ENCODE measurements around the gene DNAJB12.

The DNAJB12 gene

GRCh38 chr10:72292223-72292691, 62.5 kb downstream of the DNAJB12 start:
- no peak overlapping the region for H2BK120ac ChIP-seq (ENCODE audit: low read depth, low read length)
- no peak overlapping the region for H3K27ac ChIP-seq (ENCODE audit: low read length, poor library complexity, severe bottlenecking)
- H3K9me3 ChIP-seq (ENCODE audit: control insufficient read depth, low read length), result no peaks in the 10 kb centered on the region
- peak overlapping the region; percentile 40 to 69 for H2BK12ac ChIP-seq (ENCODE audit: low read length in 2 of 2)
- peaks cover 1% of the 10 kb centered on the region for H3K79me1 ChIP-seq (replicated peaks; ENCODE audit: low read length, poor library complexity, severe bottlenecking)
- H2BK5ac ChIP-seq (ENCODE audit: low read depth, low read length, poor library complexity, severe bottlenecking), result no peak overlapping the region
- DNase-seq, result no peak
- no peak overlapping the region for H2AK5ac ChIP-seq (ENCODE audit: low read length, severe bottlenecking)
- H3K18ac ChIP-seq (ENCODE audit: low read depth in 1 of 2, low read length in 2 of 2), result peak overlapping the region in 1 of 2 experiments; percentile 14
- H3K23ac ChIP-seq (ENCODE audit: low read length in 2 of 2), result no peak overlapping the region
- peaks cover 3% of the 10 kb centered on the region for H3K4me1 ChIP-seq (ENCODE audit: control insufficient read depth, insufficient read depth, low read depth, low read length)
- H3K4me3 ChIP-seq (ENCODE audit: insufficient read depth in 1 of 2, low read depth in 1 of 2, low read length in 2 of 2), result no peak overlapping the region
- no peaks in the 10 kb centered on the region for H3K27me3 ChIP-seq (ENCODE audit: control insufficient read depth in 1 of 2, insufficient read depth in 1 of 2, low read length in 2 of 2)
- H3K36me3 ChIP-seq (ENCODE audit: control insufficient read depth in 1 of 2, insufficient read depth in 2 of 2, low read depth in 1 of 2, low read length in 2 of 2), result no peaks in the 10 kb centered on the region
- no peak overlapping the region for H2BK15ac ChIP-seq (ENCODE audit: low read depth, poor library complexity, severe bottlenecking)
- no peak overlapping the region for H4K8ac ChIP-seq (ENCODE audit: low read length)
- H2AFZ ChIP-seq (ENCODE audit: low read depth, low read length), result no peak overlapping the region
- H3K14ac ChIP-seq (ENCODE audit: low read length in 2 of 2), result no peak overlapping the region
- no peak overlapping the region for H3K4me2 ChIP-seq (ENCODE audit: low read length, poor library complexity, severe bottlenecking)
- 76% methylated on average over 6 of the region's 6 CpGs for WGBS
- no peak overlapping the region for H3K9ac ChIP-seq (ENCODE audit: low read length)
- H4K91ac ChIP-seq (ENCODE audit: low read length), result peak overlapping the region; percentile 28
- no peak overlapping the region for H3K4ac ChIP-seq (ENCODE audit: low read depth in 1 of 2, low read length in 2 of 2)

- H3K18ac ChIP-seq (ENCODE audit: low read depth in 1 of 2, low read length in 2 of 2), result no peak overlapping the region
Measured at GRCh38 chr10:72291019-72291532, 63.6 kb downstream of the DNAJB12 start.

GRCh38 chr10:72285972-72286521, 68.7 kb downstream of the DNAJB12 start:
- H3K79me1 ChIP-seq (replicated peaks; ENCODE audit: low read length, poor library complexity, severe bottlenecking), result no peaks in the 10 kb centered on the region

More at GRCh38 chr10:72291019-72291532, 63.6 kb downstream of the DNAJB12 start:
- Histone ChIP-seq H4K8ac (ENCODE audit: low read length) (peak overlapping the region; percentile 77), H4K91ac (ENCODE audit: low read length) (peak overlapping the region; percentile 73), H2BK5ac (ENCODE audit: low read depth, low read length, poor library complexity, severe bottlenecking) (no peak overlapping the region), H3K23ac (ENCODE audit: low read length in 2 of 2) (no peak overlapping the region), H3K27me3 (ENCODE audit: control insufficient read depth in 1 of 2, insufficient read depth in 1 of 2, low read length in 2 of 2) (no peaks in the 10 kb centered on the region), H3K14ac (ENCODE audit: low read length in 2 of 2) (no peak overlapping the region), H3K36me3 (ENCODE audit: control insufficient read depth in 1 of 2, insufficient read depth in 2 of 2, low read depth in 1 of 2, low read length in 2 of 2) (no peaks in the 10 kb centered on the region), H3K4me3 (ENCODE audit: insufficient read depth in 1 of 2, low read depth in 1 of 2, low read length in 2 of 2) (no peak overlapping the region), H3K79me1 (replicated peaks; ENCODE audit: low read length, poor library complexity, severe bottlenecking) (no peaks in the 10 kb centered on the region), H2AFZ (ENCODE audit: low read depth, low read length) (no peak overlapping the region), H2BK12ac (ENCODE audit: low read length in 2 of 2) (peak overlapping the region in 1 of 2 experiments; percentile 14), H3K4me2 (ENCODE audit: low read length, poor library complexity, severe bottlenecking) (no peak overlapping the region), H2BK15ac (ENCODE audit: low read depth, poor library complexity, severe bottlenecking) (no peak overlapping the region), H2AK5ac (ENCODE audit: low read length, severe bottlenecking) (no peak overlapping the region), H3K4ac (ENCODE audit: low read depth in 1 of 2, low read length in 2 of 2) (no peak overlapping the region), H3K4me1 (ENCODE audit: control insufficient read depth, insufficient read depth, low read depth, low read length) (peaks cover under 1% of the 10 kb centered on the region), H3K9me3 (ENCODE audit: control insufficient read depth, low read length) (no peaks in the 10 kb centered on the region), H3K9ac (ENCODE audit: low read length) (no peak overlapping the region), H2BK120ac (ENCODE audit: low read depth, low read length) (no peak overlapping the region), H3K27ac (ENCODE audit: low read length, poor library complexity, severe bottlenecking) (no peak overlapping the region)
- WGBS, result 100% methylated on average over 4 of the region's 4 CpGs
- no peak for DNase-seq

GRCh38 chr10:72283131-72283530, 71.6 kb downstream of the DNAJB12 start:
- DNase-seq, result no peak
- Histone ChIP-seq H2BK120ac (ENCODE audit: low read depth, low read length) (no peak overlapping the region), H4K8ac (ENCODE audit: low read length) (no peak overlapping the region), H3K4ac (ENCODE audit: low read depth in 1 of 2, low read length in 2 of 2) (no peak overlapping the region), H3K18ac (ENCODE audit: low read depth in 1 of 2, low read length in 2 of 2) (no peak overlapping the region), H3K4me3 (ENCODE audit: insufficient read depth in 1 of 2, low read depth in 1 of 2, low read length in 2 of 2) (no peak overlapping the region), H3K27ac (ENCODE audit: low read length, poor library complexity, severe bottlenecking) (no peak overlapping the region), H3K9me3 (ENCODE audit: control insufficient read depth, low read length) (no peaks in the 10 kb centered on the region), H2BK12ac (ENCODE audit: low read length in 2 of 2) (no peak overlapping the region), H3K23ac (ENCODE audit: low read length in 2 of 2) (no peak overlapping the region), H3K27me3 (ENCODE audit: control insufficient read depth in 1 of 2, insufficient read depth in 1 of 2, low read length in 2 of 2) (no peaks in the 10 kb centered on the region), H3K14ac (ENCODE audit: low read length in 2 of 2) (no peak overlapping the region), H3K4me1 (ENCODE audit: control insufficient read depth, insufficient read depth, low read depth, low read length) (peaks cover 2% of the 10 kb centered on the region), H2BK15ac (ENCODE audit: low read depth, poor library complexity, severe bottlenecking) (no peak overlapping the region), H3K36me3 (ENCODE audit: control insufficient read depth in 1 of 2, insufficient read depth in 2 of 2, low read depth in 1 of 2, low read length in 2 of 2) (no peaks in the 10 kb centered on the region), H2BK5ac (ENCODE audit: low read depth, low read length, poor library complexity, severe bottlenecking) (no peak overlapping the region), H3K4me2 (ENCODE audit: low read length, poor library complexity, severe bottlenecking) (no peak overlapping the region), H2AFZ (ENCODE audit: low read depth, low read length) (no peak overlapping the region), H4K91ac (ENCODE audit: low read length) (no peak overlapping the region), H3K9ac (ENCODE audit: low read length) (no peak overlapping the region), H3K79me1 (replicated peaks; ENCODE audit: low read length, poor library complexity, severe bottlenecking) (no peaks in the 10 kb centered on the region), H2AK5ac (ENCODE audit: low read length, severe bottlenecking) (no peak overlapping the region)
- 50% methylated on average over 2 of the region's 3 CpGs for WGBS

More at GRCh38 chr10:72285972-72286521, 68.7 kb downstream of the DNAJB12 start:
- Histone ChIP-seq H3K14ac (ENCODE audit: low read length in 2 of 2) (no peak overlapping the region), H2BK12ac (ENCODE audit: low read length in 2 of 2) (peak overlapping the region in 1 of 2 experiments; percentile 54), H4K91ac (ENCODE audit: low read length) (no peak overlapping the region), H3K27me3 (ENCODE audit: control insufficient read depth in 1 of 2, insufficient read depth in 1 of 2, low read length in 2 of 2) (no peaks in the 10 kb centered on the region), H2BK15ac (ENCODE audit: low read depth, poor library complexity, severe bottlenecking) (peak overlapping the region; percentile 80), H3K18ac (ENCODE audit: low read depth in 1 of 2, low read length in 2 of 2) (peak overlapping the region in 1 of 2 experiments; percentile 43), H3K27ac (ENCODE audit: low read length, poor library complexity, severe bottlenecking) (no peak overlapping the region), H4K8ac (ENCODE audit: low read length) (no peak overlapping the region), H3K23ac (ENCODE audit: low read length in 2 of 2) (no peak overlapping the region), H2BK5ac (ENCODE audit: low read depth, low read length, poor library complexity, severe bottlenecking) (no peak overlapping the region), H3K4ac (ENCODE audit: low read depth in 1 of 2, low read length in 2 of 2) (no peak overlapping the region), H3K36me3 (ENCODE audit: control insufficient read depth in 1 of 2, insufficient read depth in 2 of 2, low read depth in 1 of 2, low read length in 2 of 2) (no peaks in the 10 kb centered on the region), H3K9me3 (ENCODE audit: control insufficient read depth, low read length) (no peaks in the 10 kb centered on the region), H2AK5ac (ENCODE audit: low read length, severe bottlenecking) (no peak overlapping the region), H3K4me1 (ENCODE audit: control insufficient read depth, insufficient read depth, low read depth, low read length) (peaks cover 2% of the 10 kb centered on the region), H3K4me2 (ENCODE audit: low read length, poor library complexity, severe bottlenecking) (no peak overlapping the region), H3K4me3 (ENCODE audit: insufficient read depth in 1 of 2, low read depth in 1 of 2, low read length in 2 of 2) (no peak overlapping the region), H2BK120ac (ENCODE audit: low read depth, low read length) (peak overlapping the region; percentile 19), H3K9ac (ENCODE audit: low read length) (no peak overlapping the region), H2AFZ (ENCODE audit: low read depth, low read length) (no peak overlapping the region)
- WGBS, result 79% methylated on average over 14 of the region's 14 CpGs
- DNase-seq, result no peak
